Mesothelial cell of epicardium (in vitro differentiated cells): ENCODE results near the gene FAM24B. TPM values are rescaled to one million over a fixed set of nuclear protein-coding genes. Genes with fewer than 3 reads are reported as not detected.
A peak's percentile ranks its signal among the peaks of the same experiment; 100 is the strongest.
"Not testable (repeated sequence)": the region's sequence is repeated elsewhere in the genome, so short reads cannot be mapped to it uniquely, and the experiment has no call there.

Experiments used
- DNase-seq, 2 experiments: peaks; one replicate each; pipeline ENCODE4 v3.0.0; 2021; ENCODE audit warnings: low spot score in 2 of 2; ENCODE audit not compliant: unreplicated experiment in 2 of 2
- H3K27ac Mint-ChIP-seq: 2 replicates; pipeline ENCODE4 v1.8.0; 2021; ENCODE audit warnings: mixed read lengths
- H3K27me3 Mint-ChIP-seq: 2 replicates; pipeline ENCODE4 v1.8.0; 2021; ENCODE audit warnings: low read depth, mixed read lengths
- H3K36me3 Mint-ChIP-seq: 2 replicates; pipeline ENCODE4 v1.8.0; 2021; ENCODE audit warnings: mixed read lengths
- H3K4me1 Mint-ChIP-seq: 2 replicates; pipeline ENCODE4 v1.8.0; 2021; ENCODE audit warnings: mixed read lengths
- H3K4me3 Mint-ChIP-seq: 2 replicates; pipeline ENCODE4 v1.8.0; 2021; ENCODE audit warnings: mild to moderate bottlenecking, moderate library complexity, mixed read lengths
- H3K9me3 Mint-ChIP-seq: 2 replicates; pipeline ENCODE4 v1.8.0; 2021; ENCODE audit warnings: mixed read lengths
- total RNA-seq: library from RNA; stranded (reverse); gene quantifications from 3 replicates; pipeline ENCODE4 v1.2.1, GENCODE V29; 2021
- TF ChIP-seq, protein P1 (sequence below): fragments of 200-600 bp; sonication (generic); IDR thresholded peaks from one replicate; pipeline ENCODE4 v1.5.0; 2021; ENCODE audit warnings: antibody characterized with exemption; ENCODE audit not compliant: unreplicated experiment

FAM24B gene, protein sequence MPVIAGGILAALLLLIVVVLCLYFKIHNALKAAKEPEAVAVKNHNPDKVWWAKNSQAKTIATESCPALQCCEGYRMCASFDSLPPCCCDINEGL
- not detected in 3 replicates for total RNA-seq

DNA sequence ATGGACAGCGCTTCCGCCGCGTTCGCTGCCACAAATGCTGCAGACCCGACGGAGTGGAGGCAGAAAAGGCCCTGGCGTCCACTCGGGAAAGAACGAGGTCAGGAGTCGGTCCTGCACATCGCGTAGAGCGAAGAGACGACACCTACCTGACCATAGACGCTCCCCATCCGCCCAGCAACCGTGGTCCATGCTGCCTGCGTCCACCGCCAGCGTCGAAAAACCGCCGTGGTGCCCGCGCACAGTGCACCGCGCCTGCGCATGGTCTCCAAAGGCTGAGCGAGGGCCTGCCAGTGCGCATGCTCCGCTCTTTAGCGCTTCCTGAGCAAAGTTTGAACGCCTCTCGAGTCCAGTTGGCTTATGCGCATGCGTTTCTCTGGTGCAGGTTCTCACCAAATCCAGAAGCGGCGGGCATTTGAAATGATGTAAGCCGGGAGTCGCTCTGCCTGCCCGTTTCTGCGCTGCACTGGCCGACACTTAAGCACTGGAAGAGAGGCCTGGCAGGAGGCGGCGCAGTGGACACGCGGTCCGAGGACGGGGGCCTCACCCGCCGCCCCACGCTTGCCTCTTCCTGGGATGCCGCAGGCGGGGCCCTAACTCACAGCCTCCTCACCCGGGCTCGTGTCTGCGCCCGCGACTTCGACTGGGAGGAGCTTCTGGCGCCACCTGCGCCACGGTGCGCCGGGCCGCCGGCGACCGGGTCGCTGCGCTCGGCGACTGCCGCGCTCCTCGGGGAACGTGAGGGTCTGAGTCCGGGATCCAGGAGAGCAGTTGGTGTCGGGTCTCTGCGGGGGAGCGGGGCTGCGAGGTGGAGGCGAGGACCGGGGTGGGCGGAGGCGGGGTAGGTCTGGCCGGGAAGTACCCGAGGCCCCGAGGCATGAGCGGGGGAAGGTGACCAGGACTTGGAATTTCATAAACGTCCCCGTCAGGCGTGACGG, at the start of gene FAM24B:
Gene FAM24B (minus strand): TSS at position 243 of the 935 bp plus-strand sequence. CDS start 29,066 bp downstream, outside the sequence.
- no peak for DNase-seq
- H3K27me3 Mint-ChIP-seq, result peaks cover 51% of the 10 kb centered on the region
- H3K4me1 Mint-ChIP-seq, result peaks cover 6% of the 10 kb centered on the region
- H3K36me3 Mint-ChIP-seq, result no peaks in the 10 kb centered on the region
- H3K27ac Mint-ChIP-seq, result no peak within 1 kb of the TSS
- H3K9me3 Mint-ChIP-seq, result no peaks in the 10 kb centered on the region
- H3K4me3 Mint-ChIP-seq, result no peak within 1 kb of the TSS
- TF ChIP-seq, protein P1, sequence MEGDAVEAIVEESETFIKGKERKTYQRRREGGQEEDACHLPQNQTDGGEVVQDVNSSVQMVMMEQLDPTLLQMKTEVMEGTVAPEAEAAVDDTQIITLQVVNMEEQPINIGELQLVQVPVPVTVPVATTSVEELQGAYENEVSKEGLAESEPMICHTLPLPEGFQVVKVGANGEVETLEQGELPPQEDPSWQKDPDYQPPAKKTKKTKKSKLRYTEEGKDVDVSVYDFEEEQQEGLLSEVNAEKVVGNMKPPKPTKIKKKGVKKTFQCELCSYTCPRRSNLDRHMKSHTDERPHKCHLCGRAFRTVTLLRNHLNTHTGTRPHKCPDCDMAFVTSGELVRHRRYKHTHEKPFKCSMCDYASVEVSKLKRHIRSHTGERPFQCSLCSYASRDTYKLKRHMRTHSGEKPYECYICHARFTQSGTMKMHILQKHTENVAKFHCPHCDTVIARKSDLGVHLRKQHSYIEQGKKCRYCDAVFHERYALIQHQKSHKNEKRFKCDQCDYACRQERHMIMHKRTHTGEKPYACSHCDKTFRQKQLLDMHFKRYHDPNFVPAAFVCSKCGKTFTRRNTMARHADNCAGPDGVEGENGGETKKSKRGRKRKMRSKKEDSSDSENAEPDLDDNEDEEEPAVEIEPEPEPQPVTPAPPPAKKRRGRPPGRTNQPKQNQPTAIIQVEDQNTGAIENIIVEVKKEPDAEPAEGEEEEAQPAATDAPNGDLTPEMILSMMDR, result no peak

DNA sequence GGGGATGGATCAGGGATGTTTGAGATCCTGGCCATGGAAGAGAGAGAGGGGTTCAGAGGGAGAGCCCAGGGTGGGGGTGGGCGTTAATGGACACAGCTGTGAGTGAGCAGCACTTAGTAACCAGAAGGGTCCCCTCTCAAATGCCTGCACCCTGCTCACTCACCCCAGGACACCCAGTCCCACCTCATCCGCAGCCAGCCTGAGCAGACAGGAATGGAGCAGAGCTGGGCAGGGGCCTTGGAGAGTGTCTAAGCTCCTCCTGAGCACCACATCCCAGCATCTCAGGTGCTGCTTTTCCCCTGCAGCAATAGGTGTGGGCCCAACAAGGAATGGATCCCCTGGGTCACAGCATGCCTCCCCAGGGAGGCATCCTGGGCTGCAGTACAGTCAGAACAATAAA, 36.3 kb upstream of the FAM24B start:
- peaks cover 7% of the 10 kb centered on the region for H3K27me3 Mint-ChIP-seq
- no peaks in the 10 kb centered on the region for H3K4me1 Mint-ChIP-seq
- DNase-seq, result no peak
- H3K36me3 Mint-ChIP-seq, result no peaks in the 10 kb centered on the region
- H3K27ac Mint-ChIP-seq, result no peak overlapping the region
- no peak overlapping the region for H3K4me3 Mint-ChIP-seq
- TF ChIP-seq, protein P1, result no peak
- peaks cover 4% of the 10 kb centered on the region for H3K9me3 Mint-ChIP-seq

DNA sequence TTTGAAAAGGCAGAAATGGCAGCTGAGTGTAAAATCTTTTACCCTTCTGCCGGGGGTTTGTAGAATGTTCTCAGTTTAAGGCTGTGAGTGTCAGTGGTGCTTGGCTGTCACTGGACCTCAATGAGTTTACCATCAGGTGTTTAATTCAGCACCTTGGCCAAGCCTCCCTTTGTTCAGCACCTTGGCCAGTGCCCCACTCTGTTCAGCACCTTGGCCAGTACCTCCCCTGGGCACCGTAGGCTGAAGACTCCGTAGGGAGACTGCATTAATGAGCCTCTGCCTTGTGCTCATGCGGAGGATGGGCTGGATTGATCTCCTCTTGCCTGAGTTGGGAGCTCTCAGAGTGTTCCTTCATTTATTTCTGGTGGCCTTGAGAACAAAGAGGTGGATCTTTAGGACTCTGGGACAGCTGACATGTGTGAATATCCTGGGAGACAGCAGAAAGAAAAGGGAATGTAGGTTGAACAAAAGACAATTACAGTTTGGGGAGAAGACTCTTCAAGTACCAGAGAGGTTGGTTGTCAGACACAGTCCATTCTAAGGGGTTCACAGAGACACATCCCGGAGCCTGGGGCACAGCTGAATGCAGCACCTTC, 32.6 kb upstream of the FAM24B start:
- H3K4me3 Mint-ChIP-seq, result no peak overlapping the region
- peak; percentile 43 to 89 for DNase-seq
- H3K9me3 Mint-ChIP-seq, result peaks cover 4% of the 10 kb centered on the region
- no peaks in the 10 kb centered on the region for H3K4me1 Mint-ChIP-seq
- TF ChIP-seq, protein P1, result no peak
- H3K27ac Mint-ChIP-seq, result no peak overlapping the region
- no peaks in the 10 kb centered on the region for H3K36me3 Mint-ChIP-seq
- H3K27me3 Mint-ChIP-seq, result peaks cover 11% of the 10 kb centered on the region

DNA sequence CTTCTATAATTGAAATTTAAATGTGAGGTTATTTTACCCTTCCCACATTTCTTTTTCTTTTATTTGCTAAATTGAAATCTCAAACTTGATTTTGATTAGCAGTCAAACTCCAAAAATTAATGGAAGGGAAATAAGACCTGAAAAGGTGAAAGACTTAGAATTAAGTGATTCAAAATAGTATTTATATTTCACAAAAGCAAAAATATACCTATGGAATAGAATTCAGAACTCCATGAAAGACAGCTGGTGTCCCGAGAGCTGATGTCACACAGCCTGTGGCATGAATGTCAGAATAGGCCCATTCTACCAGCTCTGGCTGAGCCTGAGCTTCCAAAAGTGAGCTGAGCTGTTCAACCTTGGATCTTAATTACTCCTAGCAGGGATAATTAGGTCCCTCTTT, 30.9 kb upstream of the FAM24B start, which contains the start of gene FAM24A:
Gene FAM24A (plus strand): TSS at position 301 of the 400 bp plus-strand sequence. CDS start 1,025 bp downstream, outside the sequence.
- DNase-seq, result no peak
- TF ChIP-seq, protein P1, result no peak
- H3K27ac Mint-ChIP-seq, result no peak within 1 kb of the TSS
- H3K4me1 Mint-ChIP-seq, result no peaks in the 10 kb centered on the region
- peaks cover 13% of the 10 kb centered on the region for H3K27me3 Mint-ChIP-seq
- no peak within 1 kb of the TSS for H3K4me3 Mint-ChIP-seq
- H3K9me3 Mint-ChIP-seq, result no peaks in the 10 kb centered on the region
- no peaks in the 10 kb centered on the region for H3K36me3 Mint-ChIP-seq

DNA sequence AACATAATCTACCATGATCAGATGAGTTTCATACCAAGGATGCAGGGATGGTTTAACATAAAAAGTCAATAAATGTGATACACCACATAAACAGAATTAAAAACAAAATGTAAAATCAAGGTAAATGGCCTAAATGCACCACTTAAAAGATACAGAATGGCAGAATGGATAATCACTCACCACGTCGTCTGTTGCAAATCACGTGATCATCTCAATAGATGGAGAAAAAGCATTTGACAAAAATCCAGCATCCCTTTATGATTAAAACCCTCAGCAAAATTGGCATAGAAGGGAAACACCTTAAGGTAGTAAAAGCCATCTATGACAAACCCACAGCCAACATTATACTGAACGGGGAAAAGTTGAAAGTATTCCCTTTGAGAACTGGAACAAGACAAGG, 24.5 kb upstream of the FAM24B start:
- H3K4me3 Mint-ChIP-seq, result not testable (repeated sequence)
- H3K27me3 Mint-ChIP-seq, result peaks cover 19% of the 10 kb centered on the region

More for the DNA sequence above, 24.5 kb upstream of the FAM24B start:
- H3K9me3 Mint-ChIP-seq, result peaks cover 18% of the 10 kb centered on the region
- H3K4me1 Mint-ChIP-seq, DNase-seq, H3K27ac Mint-ChIP-seq, H3K36me3 Mint-ChIP-seq: not testable (repeated sequence)
